ENCODE results near the gene NINJ2.

- no peak for TF ChIP-seq POLR2A (IDR thresholded peaks at IDR 0.05)
- TF ChIP-seq CTCF (IDR thresholded peaks at IDR 0.05) = no peak
These were observed 22.1 kb upstream of the NINJ2 start for GRCh38 chr12:685388-685787.
